MV-4-11 (cell line): Measurements from ENCODE around the gene RFC4.
A peak's percentile ranks its signal among the peaks of the same experiment; 100 is the strongest.

Experiments
- DNase-seq: peaks from one replicate; lab custom pipeline; 2025; lab: John Stamatoyannopoulos, UW

RFC4 gene

DNA sequence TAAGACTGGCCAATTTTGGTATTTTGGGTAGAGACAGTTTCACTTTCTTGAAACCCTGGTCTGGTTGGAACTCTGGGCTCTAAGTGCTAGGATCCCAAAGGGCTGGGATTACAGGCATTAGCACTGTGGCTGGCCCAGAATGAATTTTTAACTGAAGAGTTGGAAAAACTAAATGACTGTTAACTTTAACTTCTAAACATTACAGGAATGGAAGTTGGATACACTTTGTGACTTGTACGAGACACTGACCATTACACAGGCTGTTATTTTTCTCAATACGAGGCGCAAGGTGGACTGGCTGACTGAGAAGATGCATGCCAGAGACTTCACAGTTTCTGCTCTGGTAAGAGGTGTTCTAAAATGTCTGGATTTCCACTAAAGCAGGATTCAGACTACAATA is 19.4 kb downstream of the RFC4 start:
- DNase-seq: no peak

DNA sequence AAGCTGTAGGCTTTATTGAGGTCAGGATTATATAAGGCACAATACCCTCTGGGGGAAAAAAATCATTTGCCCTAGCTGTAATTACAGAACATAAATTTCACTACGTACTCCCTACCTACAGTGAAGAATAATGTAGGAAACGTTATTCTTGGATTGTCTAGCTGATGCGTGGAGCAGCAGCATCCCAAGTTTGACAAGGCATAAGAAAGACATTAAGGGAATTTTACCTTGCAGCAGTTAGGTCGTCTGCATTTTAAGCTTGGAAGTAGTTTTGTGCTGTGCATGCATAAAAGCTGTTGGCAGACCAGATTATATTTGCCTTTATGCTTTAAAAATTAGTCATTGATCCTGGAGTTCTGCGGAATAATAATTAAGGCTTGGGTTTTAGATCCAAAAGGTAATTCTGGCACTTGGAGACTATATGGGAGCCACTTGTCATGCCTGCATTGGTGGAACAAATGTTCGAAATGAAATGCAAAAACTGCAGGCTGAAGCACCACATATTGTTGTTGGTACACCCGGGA is 20.7 kb downstream of the RFC4 start:
- DNase-seq: no peak

DNA sequence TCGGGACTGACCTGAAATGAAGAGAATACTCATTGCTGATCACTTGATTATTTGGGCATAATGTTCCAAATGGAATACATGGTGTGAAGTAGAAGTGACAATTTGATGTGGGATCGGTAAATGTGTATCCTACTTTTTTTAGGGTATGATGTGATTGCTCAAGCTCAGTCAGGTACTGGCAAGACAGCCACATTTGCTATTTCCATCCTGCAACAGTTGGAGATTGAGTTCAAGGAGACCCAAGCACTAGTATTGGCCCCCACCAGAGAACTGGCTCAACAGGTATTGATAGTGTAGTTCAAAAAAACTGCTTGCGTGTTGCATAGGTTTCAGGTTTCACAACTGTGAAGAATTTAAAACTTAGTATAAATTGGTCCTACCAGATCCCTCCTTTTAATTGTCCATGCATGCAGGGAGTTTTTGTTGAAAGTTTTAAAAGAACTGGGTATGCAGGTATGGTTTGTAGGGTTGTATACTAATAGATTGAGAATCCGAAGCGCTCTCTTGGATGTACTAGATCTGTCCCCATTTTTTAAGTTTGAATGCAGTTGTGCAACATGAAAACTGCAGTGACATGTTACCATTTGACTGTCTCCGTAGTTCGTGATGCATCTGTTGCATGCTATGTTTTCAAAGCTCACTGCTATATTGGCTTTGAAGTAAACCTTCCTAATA is 21.3 kb downstream of the RFC4 start:
- DNase-seq: no peak

DNA sequence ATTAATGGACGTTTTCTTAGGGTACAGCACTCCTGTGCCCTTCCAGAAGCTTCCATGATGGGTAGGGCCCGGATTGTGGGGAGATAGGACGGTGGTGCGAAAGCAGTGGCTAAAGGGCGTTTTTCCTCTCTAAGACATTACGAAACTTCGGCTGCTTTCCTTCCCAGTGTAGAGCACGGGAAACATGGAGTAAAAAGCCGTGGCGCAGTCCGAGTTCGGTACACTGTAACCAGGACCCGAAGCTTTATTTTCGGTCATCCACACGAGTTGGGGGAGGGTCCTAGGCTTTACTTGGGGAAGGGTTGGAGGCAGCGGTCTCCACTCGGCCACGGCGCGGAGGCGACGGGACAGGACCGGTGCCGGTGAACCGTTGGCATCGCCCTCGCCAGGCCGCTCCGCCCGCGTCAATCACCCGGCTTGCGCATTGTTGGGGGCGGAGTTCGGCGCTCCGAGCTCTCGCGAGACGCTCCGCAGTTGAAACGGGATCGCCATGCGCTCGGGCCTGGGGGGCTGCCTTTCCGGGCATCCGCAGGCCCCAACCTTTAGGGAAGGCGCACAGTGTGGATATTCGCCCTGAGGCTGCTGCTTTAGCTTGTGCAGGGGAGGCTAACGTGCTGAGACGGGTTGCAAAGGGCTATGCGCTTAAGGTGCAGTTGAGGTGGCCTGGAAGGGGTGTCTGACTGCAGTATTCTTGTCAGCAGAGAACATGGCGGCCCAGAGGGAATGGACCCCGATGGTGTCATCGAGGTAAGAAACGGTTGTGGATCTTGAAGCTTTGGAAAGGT is 22.4 kb downstream of the RFC4 start:
- DNase-seq: peak; percentile 43

DNA sequence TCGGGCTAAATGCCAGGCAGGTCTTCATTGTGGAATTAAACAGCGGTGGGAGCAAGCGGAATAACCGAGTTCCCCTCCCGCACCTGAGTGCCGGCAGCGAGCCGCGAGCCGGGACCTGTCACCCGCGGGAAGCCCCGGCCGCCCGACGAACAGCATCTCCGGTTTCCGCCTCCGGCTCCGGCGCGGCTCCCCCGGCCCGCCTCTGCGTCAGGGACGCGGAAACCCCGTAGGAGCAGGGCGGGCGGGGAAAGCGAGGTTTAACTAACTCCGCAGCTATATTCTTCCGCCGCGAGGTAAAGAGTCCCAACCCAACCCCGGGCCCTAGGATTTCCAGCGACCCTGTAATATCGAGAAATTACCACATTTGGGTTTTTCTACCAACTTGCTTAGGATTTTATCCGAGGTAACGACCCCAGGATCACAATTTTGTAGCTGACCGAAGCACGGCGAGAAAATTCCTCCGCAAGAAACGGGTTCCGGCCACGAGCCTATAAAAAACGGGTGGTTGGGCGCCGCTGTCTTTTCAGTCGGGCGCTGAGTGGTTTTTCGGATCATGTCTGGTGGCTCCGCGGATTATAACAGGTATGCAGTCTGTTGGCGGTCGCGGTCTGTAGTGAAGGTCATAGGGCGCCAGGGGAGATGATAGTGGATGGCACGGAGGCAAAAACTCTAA is 23.1 kb downstream of the RFC4 start, which contains the start of gene EIF4A2:
TSS of gene EIF4A2 (plus strand) at position 520 of the 673 bp plus-strand sequence. CDS start at position 554, 34 bp downstream.
- peak; percentile 72 for DNase-seq

DNA sequence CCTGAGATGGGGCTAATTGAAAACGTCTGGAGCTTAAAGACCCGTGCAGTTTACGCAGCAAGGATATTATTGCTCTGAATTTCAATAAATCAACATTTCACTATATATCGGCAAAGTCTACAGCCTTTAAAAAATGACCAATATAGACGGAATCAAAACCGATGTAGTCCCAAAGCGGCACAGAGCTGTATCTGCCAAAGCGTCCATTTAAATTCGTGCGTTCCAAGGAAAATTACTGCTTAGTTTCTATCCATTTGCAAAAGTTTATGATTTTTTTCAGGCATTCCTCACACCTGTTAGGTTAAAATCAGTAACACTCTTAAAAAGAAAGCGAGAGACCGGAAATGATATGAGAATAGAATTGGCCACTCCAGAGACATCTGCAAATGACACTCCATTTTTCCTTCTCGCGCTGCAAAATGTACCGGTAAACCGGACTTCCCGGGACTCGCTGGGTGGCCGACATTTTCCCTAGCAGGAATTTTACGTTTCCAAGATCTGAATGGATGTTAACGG is 23.7 kb downstream of the RFC4 start:
- no peak for DNase-seq

DNA sequence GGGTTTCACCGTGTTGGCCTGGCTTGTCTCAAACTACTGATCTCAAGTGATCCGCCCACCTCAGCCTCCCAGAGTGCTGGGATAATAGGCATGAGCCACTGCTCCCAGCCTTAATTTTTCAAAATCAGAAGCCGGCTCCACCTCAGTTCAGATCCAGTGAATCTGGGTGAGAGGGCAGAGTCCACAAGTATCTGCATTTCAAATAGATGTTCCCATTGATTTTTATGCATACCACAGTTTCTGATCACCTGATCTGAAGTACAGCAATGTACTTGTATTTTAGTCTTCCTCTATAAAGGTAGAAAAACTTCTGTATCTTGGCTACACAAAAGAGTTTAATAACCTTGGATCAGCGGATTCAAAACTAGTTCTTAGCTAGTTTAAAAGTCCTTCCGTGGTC is 27.1 kb downstream of the RFC4 start:
- no peak for DNase-seq

DNA sequence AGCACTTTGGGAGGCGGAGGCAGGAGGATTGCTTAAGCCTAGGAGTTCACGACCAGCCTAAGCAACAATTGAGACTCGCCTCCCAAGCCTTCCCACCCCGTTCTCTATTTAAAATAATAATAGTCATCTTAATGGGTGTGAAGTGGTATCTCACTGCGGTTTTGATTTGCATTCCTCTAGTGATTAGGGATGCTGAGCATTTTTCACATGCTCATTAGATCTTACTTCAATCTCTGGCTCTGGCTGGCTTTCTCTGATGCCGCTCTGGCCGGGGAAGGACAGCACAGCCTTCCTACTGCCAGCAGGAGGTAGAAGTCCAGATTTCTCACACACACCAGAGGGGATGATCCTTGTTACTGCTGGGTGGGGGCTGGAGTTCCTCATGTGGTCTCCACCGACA is 30.3 kb downstream of the RFC4 start:
- no peak for DNase-seq

DNA sequence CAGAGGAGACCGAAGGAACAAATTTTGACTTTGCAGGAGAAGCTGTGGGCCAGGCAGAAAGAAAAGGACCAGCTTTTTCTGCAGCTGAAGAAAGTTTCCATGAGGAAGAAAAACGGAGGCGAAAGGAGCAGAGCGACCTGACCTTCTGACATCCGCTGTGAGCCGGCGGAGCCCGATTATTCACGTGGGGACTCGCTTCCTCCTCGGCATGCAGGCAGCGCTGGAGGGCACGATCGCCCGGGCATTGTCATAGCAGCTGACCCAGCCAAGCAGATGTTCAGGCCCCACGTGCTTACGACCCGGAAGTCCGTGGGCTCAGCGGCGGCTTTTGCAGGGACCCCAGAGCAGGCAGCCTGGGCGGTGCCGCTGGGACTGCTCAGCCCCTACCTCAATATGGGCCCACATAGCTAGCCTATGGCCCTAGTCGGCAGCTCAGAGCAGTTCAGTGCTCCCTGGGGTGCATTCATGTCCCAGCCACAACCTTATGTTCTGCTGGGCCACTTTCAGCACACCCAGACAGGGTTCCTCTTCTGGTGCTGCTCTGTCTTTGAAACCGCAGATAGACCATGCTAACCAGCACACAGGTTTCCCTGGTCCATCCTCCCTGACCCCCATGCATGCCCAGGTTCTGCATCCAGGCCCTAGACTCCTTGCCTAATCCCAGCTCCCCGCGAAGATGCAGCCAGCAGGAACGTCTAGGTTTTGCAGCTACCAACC is 33.4 kb downstream of the RFC4 start:
- DNase-seq: peak; percentile 91

DNA sequence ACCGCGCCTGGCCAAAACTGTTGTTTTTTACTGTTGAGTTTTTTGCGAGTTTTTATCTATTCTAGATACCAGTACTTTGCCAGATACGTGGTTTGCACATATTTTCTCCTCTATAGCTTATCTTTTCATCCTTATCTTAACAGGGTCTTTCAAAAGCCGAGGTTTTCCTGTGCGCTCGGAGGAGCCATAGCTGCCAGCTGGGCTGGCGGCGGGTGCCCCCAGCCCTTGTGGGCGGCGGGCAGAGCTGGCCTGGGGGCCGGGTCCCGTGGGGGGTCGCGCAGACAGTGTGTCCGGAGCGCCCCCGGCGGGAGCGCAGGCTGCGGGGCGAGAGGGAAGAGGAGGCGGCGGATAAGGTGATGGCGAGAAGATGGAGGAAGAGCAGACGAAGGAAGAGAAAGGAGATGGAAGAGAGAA is 34.0 kb downstream of the RFC4 start:
- DNase-seq: no peak

DNA sequence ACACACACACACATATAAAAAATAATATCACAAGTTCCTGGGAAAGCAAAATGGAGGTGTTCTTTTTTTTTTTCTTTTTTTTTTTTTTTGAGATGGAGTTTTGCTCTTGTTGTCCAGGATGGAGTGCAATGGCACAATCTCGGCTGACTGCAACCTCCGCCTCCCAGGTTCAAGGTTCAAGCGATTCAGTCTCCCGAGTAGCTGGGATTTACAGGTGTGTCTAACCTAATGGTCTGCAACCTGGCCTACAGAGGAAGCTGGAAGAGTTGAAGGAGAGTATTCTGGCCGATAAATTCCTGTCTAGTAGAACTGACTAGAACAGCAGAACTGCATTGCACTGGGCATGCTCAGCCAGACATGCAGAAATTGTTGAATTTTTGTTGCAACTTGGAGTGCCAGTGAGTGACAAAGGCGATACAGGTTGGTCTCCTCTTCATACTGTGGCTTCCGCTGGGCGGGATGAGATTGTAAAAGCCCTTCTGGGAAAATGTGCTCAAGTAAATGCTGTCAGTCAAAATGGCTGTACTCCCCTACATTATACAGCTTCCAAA is 45.3 kb downstream of the RFC4 start:
- DNase-seq: no peak

DNA sequence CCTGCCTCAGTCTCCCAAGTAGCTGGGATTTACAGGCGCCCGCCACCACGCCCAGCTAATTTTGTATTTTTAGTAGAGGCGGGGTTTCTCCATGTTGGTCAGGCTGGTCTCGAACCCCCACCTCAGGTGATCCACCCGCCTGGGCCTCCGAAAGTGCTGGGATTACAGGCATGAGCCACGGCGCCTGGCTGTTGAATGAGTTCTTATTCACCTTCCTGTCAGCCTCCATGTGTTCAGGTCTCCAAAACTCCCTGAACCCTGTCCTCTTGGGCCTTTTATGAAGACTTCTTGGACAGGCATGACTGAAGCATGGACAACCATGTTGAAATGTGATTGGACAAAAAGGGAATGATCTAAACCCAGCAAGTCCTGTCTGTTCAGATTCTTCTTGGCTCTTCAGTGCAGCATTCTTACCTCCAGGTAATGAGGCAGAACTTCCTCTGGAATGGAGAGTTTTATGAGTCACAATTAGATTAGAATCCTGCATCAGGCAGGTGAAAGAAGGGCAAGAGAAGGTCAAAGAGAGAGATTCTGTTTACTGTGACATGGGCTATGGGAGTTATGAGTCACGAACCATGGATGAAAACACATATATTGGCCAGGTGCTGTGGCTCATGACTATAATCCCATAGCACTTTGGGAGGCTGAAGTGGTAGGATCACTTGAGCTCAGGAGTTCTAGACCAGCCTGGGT is 46.0 kb downstream of the RFC4 start:
- no peak for DNase-seq

DNA sequence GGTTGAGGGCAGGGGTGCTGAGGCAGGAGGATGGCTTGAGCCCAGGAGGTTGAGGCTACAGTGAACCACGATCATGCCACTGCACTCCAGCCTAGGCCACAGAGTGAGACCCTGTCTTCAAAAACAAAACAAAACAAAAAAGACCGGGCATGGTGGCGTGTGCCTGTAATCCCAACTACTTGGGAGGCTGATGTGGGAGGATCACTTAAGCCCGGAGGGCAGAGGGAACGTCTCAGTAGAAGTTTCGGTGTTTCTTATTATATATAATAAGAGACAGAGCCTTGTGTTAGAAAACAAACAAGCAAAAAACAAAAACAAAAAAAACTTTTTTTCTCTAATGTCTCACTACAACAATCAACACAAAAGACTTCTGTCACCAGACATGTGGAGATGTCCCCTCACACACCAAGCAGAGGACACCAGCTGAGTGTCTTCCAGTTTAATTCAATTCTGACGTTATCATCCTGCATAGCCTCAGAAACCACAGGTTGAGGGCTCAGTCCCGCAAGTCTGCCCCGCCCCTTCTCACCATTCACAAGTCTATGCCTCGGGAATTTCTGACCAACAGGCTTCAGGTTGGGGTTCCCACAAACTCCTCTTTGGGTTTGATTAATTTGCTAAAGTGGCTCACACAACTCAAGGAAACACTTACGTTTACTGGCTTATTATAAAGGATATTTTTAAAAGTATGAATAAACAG is 46.9 kb downstream of the RFC4 start:
- DNase-seq: no peak

DNA sequence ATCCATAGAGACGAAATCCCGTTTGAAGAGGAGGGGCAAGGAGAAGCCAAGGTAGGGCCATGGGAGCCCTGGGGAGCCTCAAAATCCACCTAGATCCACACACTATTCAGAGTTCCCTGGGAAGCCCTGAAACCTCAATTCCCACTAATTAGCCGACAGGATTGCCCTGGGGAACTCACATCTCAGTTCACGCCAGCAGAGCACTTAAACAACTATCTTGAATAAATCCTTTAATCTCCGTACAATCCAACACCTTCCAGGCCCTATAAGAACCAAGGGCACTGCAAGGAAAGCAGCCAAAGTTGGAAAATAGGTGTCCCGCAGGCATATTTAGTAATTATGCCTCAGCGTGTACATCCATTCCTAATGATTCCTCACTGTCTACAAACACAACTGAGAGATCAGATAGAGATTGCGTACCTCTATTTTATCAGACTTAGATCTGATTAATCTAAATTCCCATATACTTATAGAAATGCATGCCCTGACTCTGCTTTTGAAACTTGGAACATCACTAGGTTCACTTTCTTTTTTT is 48.5 kb downstream of the RFC4 start:
- DNase-seq: no peak

DNA sequence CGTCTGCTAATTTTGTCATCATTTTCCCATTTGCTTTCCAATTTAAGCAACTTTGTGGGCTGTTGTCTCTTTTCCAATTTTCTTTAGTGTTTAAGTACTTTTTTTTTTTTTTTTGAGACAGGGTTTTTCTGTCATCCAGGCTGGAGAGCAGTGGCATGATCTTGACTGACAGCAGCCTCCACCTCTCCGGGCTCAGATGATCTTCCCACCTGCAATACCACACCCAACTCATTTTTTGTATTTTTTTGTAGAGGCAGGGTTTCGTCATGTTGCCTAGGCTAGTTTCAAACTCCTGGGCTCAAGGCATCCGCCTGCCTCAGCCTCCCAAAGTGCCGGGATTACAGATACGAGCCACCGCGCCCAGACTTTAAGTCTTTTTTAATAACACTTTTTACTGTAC is 49.1 kb downstream of the RFC4 start:
- DNase-seq: no peak

DNA sequence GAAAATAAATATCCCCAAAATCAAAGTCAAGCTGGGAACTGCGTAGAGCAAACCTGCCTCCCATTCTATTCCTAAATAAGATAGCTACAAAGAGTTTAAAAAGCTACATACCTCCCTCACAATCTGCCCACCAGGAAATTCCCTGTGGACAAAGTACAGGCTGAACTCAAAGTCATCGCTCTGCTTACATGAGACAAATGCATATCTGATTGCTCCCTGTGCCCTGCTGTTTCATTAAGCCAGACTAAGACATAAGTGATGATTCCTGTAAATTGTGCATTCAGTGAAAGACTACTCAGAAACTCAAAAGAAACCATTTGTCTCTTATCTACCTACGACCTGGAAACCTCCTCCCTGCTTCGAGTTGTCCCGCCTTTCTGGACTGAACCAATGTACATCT is 51.4 kb downstream of the RFC4 start:
- no peak for DNase-seq

DNA sequence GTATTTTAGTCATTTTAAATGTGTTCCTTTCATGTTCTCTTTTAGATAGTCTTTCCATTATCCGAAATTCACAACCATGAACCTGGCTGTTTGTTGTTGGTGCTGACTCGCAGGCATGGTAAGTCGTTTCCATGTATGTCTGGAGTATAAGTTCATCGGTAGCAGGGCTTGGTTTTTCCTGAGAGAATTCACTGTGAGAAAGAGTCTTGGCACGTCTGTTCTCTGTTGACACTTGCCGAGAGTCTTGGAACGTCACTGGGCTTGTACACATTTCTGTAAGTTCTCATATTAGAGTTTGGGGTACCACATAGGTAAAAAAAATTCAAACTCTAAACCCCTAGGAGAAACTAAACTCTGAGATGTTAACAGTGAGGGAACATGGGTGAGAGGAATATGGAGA is 52.3 kb downstream of the RFC4 start:
- DNase-seq: no peak

DNA sequence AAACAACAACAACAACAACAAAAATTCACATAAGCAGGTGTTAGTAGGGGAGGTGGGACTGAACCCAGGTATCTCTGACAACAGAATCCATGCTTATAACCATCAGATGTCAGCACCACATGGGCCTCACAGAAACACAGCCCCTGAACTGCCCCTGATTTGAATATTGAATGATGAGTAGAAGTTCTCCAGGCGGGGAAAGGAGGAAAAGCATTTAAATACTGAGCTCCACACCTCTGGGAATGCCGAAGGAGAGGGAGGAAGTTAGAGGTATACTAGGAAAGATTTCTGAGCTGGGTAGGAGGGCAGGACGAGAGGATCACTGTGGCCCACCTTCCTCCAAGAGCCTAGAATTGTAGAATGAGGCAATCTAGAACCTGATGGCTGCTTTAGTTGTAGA is 54.8 kb downstream of the RFC4 start:
- DNase-seq: no peak

DNA sequence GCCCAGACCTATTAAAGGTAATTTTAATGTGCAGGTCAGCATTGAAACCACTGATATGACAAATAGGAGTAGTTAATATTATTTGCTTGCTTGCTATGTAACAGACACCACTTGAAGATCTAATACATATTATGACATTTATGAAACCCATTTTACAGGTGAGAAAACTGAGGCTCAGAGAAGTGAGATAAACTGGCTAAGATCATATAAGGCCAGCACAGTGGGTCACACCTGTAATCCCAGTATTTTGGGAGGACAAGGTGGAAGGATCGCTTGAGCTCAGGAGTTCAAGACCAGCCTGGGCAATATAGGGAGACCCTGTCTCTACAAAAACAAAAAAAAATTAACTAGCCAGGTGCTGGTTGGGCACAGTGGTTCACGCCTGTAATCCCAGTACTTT is 56.0 kb downstream of the RFC4 start:
- DNase-seq: no peak

DNA sequence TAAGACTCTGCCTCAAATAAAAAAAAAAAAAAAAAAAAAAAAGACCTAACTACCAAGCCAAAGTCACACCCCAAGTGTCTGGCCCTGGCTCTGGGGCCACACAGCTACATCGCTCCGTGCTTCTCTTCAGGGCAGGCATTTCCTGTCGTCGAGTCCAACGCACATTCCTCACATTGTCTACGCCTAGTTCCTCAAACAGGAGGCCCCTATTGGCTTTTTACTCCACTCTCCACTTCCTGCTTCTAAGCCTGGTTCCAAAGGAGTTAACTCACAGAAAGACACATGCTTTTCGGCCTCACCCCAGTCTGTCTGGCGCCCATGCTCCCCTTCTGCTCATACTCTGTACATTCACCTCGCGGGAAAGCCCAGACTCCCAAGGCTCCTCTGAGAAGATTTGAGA is 60.3 kb downstream of the RFC4 start:
- peak; percentile 97 for DNase-seq
